A549 (cell line): ENCODE measurements around the gene SUFU.

ENCODE experiments used
- CHD2 ChIP-seq: fragments of 150-350 bp; IDR thresholded peaks from 2 replicates; pipeline ENCODE4 v1.6.1; 2014; ENCODE audit warnings: low read length; ENCODE audit not compliant: partially characterized antibody
- CTCF ChIP-seq: fragments of >200 bp; sonication (Bioruptor Twin); formaldehyde crosslinking; IDR thresholded peaks from 3 replicates; pipeline ENCODE4 v1.5.1; 2016
- EP300 ChIP-seq, 2 experiments: fragments of >200 bp; sonication (Bioruptor Twin); formaldehyde crosslinking; IDR thresholded peaks; 2 replicates in 1 of 2; 3 replicates in 1 of 2; pipeline ENCODE4 v1.6.1; 2016 to 2017
- NPAS2 ChIP-seq: fragments of 250-450 bp; sonication (Bioruptor Pico); IDR thresholded peaks from 2 replicates; pipeline ENCODE4 v1.8.0; 2022; ENCODE audit warnings: mild to moderate bottlenecking, moderate library complexity, borderline replicate concordance
- POLR2A ChIP-seq: IDR thresholded peaks from 2 replicates; pipeline ENCODE4 v1.6.1; 2012; ENCODE audit warnings: mild to moderate bottlenecking, low read length
- REST ChIP-seq: fragments of 200-600 bp; sonication (generic); IDR thresholded peaks from 2 replicates; pipeline ENCODE4 v1.6.1; 2016; ENCODE audit warnings: antibody characterized with exemption, mild to moderate bottlenecking, moderate library complexity
- RFX5 ChIP-seq: fragments of 450-650 bp; IDR thresholded peaks from 2 replicates; pipeline ENCODE4 v1.7.1; 2014; ENCODE audit warnings: antibody characterized with exemption, mild to moderate bottlenecking, moderate library complexity

- TF ChIP-seq CHD2, result no peak
- no peak for TF ChIP-seq CTCF
- no peak for TF ChIP-seq POLR2A
- TF ChIP-seq RFX5, result no peak
- TF ChIP-seq NPAS2 (CRISPR knock-in tag), result no peak
- TF ChIP-seq REST, result no peak
- TF ChIP-seq EP300 (IDR thresholded peaks at IDR 0.05), result peak in 1 of 2 experiments; percentile 38; a peak in 1 of 5 replicates
These were observed 100.7 kb downstream of the SUFU start for GRCh38 chr10:102604439-102604841.
